Ishikawa (cell line): ENCODE measurements around the gene SLC6A18.

Source experiments
- CEBPB ChIP-seq: IDR thresholded peaks from 2 replicates; pipeline ENCODE4 v1.6.1; 2012
- CREB1 ChIP-seq: IDR thresholded peaks from 2 replicates; pipeline ENCODE4 v1.6.1; 2012; ENCODE audit warnings: low read depth
- EGR1 ChIP-seq: IDR thresholded peaks from 2 replicates; pipeline ENCODE4 v1.6.1; 2012
- EP300 ChIP-seq: IDR thresholded peaks from 2 replicates; pipeline ENCODE4 v1.6.1; 2012; ENCODE audit warnings: borderline replicate concordance
- FOXM1 ChIP-seq: IDR thresholded peaks from 2 replicates; pipeline ENCODE4 v1.6.1; 2012; ENCODE audit warnings: low read depth, borderline replicate concordance
- NFIC ChIP-seq: IDR thresholded peaks from 2 replicates; pipeline ENCODE4 v1.6.1; 2012
- RAD21 ChIP-seq: IDR thresholded peaks from 2 replicates; pipeline ENCODE4 v1.6.1; 2012; ENCODE audit warnings: low read depth
- TAF1 ChIP-seq: IDR thresholded peaks from 2 replicates; pipeline ENCODE4 v1.6.1; 2012; ENCODE audit warnings: low read depth, mild to moderate bottlenecking
- TCF12 ChIP-seq: IDR thresholded peaks from 2 replicates; pipeline ENCODE4 v1.6.1; 2012; ENCODE audit warnings: low read depth
- TEAD4 ChIP-seq: IDR thresholded peaks from 2 replicates; pipeline ENCODE4 v1.6.1; 2012
- YY1 ChIP-seq: IDR thresholded peaks from 2 replicates; pipeline ENCODE4 v1.6.1; 2012; ENCODE audit warnings: low read depth
- ZBTB7A ChIP-seq: IDR thresholded peaks from 2 replicates; pipeline ENCODE4 v1.6.1; 2012; ENCODE audit warnings: low read depth
- TF ChIP-seq, protein P1 (sequence below): IDR thresholded peaks from 2 replicates; pipeline ENCODE4 v1.6.1; 2012
- TF ChIP-seq, protein P2 (sequence below): IDR thresholded peaks from 2 replicates; pipeline ENCODE4 v1.6.1; 2012; ENCODE audit warnings: low read depth, mild to moderate bottlenecking
- TF ChIP-seq, protein P3 (sequence below): IDR thresholded peaks from 2 replicates; pipeline ENCODE4 v1.6.1; 2012

SLC6A18 gene

DNA sequence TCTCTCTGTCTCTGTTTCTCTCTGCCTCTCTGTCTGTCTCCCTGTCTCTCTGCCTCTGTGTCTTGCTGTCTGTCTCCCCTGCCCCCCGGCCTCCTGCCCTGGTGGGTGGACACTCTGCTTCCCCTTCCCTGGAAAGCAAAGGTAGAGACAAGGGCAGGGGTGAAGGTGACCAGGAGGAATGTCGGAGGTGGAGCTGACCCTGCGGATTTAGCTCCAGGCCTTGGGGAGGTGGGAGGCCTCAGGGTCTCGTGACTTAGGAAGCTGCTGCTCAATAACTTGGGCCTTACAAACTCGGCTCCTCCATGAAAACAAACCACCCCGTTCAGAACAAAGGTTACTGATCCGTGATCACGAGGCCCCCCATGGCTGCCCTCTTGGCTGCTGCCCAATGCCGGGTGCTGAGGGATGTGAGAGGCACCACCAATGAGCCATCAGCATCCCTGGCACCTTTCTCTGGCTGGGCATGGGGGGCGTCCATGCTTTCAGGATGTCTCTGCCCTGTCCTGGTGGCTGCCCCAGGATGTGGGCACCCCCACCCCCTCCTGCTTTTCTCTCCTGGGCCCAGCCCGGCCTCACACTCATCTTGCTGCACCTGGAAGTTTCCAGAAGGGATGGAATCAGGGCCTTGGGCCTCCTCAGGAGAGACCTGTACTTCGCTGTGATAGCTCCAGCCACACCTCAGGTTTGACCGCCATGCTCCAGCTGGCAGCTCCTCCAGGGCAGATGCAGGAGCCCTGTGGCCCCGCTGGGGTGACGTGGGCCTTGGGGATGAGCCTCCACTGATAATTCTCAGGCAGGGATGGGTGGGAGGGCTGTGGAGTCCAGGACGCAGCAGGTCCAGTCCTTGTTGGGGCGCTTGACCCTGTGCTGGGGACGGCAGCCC, 38.6 kb upstream of the SLC6A18 start:
- TF ChIP-seq, protein P1, sequence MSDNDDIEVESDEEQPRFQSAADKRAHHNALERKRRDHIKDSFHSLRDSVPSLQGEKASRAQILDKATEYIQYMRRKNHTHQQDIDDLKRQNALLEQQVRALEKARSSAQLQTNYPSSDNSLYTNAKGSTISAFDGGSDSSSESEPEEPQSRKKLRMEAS, result no peak
- no peak for TF ChIP-seq ZBTB7A
- TF ChIP-seq, protein P2, sequence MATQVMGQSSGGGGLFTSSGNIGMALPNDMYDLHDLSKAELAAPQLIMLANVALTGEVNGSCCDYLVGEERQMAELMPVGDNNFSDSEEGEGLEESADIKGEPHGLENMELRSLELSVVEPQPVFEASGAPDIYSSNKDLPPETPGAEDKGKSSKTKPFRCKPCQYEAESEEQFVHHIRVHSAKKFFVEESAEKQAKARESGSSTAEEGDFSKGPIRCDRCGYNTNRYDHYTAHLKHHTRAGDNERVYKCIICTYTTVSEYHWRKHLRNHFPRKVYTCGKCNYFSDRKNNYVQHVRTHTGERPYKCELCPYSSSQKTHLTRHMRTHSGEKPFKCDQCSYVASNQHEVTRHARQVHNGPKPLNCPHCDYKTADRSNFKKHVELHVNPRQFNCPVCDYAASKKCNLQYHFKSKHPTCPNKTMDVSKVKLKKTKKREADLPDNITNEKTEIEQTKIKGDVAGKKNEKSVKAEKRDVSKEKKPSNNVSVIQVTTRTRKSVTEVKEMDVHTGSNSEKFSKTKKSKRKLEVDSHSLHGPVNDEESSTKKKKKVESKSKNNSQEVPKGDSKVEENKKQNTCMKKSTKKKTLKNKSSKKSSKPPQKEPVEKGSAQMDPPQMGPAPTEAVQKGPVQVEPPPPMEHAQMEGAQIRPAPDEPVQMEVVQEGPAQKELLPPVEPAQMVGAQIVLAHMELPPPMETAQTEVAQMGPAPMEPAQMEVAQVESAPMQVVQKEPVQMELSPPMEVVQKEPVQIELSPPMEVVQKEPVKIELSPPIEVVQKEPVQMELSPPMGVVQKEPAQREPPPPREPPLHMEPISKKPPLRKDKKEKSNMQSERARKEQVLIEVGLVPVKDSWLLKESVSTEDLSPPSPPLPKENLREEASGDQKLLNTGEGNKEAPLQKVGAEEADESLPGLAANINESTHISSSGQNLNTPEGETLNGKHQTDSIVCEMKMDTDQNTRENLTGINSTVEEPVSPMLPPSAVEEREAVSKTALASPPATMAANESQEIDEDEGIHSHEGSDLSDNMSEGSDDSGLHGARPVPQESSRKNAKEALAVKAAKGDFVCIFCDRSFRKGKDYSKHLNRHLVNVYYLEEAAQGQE, result no peak
- no peak for TF ChIP-seq RAD21
- no peak for TF ChIP-seq EGR1
- no peak for TF ChIP-seq TCF12
- no peak for TF ChIP-seq CREB1
- no peak for TF ChIP-seq CEBPB
- TF ChIP-seq FOXM1, result no peak

DNA sequence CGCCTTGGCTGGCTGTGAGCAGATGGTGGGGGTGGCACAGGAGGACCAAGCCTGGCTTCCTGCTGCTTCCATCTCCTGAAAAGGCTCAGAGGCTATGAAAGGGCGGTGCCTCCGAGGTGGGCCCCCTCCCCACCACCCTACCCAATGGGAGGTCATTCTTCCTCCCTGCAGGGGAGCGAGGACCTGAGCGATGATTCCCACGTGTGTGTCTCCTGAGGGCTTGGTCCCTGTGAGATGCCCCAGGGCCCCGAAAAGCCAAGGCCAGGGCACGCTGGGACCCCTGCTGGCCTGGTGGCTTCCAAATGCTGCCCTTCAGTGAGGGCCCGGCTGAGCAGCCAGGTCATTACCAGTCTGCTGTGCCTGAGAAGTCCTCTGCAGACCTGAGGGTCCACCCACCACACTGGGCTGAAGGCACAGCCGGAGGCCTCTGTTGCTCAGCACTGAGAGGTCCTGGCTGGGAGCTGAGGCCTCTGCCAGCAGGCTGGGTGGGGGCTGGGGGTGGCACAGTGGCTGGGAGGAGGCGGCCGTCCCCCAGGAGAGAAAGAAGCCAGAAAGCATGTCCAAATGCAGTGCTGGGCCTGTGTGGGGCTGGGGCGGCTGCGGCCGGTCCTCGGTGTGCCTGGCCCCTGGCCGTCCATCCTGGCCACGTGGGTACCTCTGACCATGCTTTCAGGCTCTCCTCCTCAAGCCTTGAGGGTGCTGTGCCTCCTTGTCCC, 37.8 kb upstream of the SLC6A18 start:
- no peak for TF ChIP-seq NFIC
- TF ChIP-seq TEAD4, result no peak
- TF ChIP-seq YY1, result no peak
- no peak for TF ChIP-seq CEBPB
- TF ChIP-seq, protein P3, sequence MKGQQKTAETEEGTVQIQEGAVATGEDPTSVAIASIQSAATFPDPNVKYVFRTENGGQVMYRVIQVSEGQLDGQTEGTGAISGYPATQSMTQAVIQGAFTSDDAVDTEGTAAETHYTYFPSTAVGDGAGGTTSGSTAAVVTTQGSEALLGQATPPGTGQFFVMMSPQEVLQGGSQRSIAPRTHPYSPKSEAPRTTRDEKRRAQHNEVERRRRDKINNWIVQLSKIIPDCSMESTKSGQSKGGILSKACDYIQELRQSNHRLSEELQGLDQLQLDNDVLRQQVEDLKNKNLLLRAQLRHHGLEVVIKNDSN, result no peak
- TF ChIP-seq TCF12, result no peak
- TF ChIP-seq, protein P1, result no peak
- no peak for TF ChIP-seq TAF1
- no peak for TF ChIP-seq FOXM1
- no peak for TF ChIP-seq CREB1
- no peak for TF ChIP-seq EP300
- TF ChIP-seq, protein P2, result no peak
- TF ChIP-seq ZBTB7A, result no peak
- TF ChIP-seq RAD21, result no peak
- TF ChIP-seq EGR1, result no peak

- no peak for TF ChIP-seq CREB1
- TF ChIP-seq YY1, result no peak
- TF ChIP-seq ZBTB7A, result no peak
- TF ChIP-seq, protein P1, result no peak
- TF ChIP-seq, protein P2, result no peak
- TF ChIP-seq RAD21, result no peak
- no peak for TF ChIP-seq EP300
- TF ChIP-seq FOXM1, result no peak
- no peak for TF ChIP-seq CEBPB
- TF ChIP-seq NFIC, result no peak
- TF ChIP-seq, protein P3, result no peak
These were observed 37.2 kb upstream of the SLC6A18 start for GRCh38 chr5:1187950-1188334.
